SK-N-SH (cell line): ENCODE data around the gene SURF6. TPM values are rescaled to one million over a fixed set of nuclear protein-coding genes. Genes with fewer than 3 reads are reported as not detected.

Experiments
- CTCF ChIA-PET: fragments of 300-600, 350-600 bp; formaldehyde crosslinking; extraction: SDS; loops from one replicate; lab custom pipeline; 2021; lab: Yijun Ruan, JAX
- POLR2A ChIA-PET: fragments of 350-600 bp; sonication (Branson Sonifier 250); formaldehyde crosslinking; extraction: SDS; loops from one replicate; lab custom pipeline; 2020; ENCODE audit warnings: antibody characterized with exemption, inconsistent platforms; lab: Yijun Ruan, JAX
- DNase-seq: peaks from one replicate; pipeline ENCODE4 v3.0.0; 2012
- H2AFZ ChIP-seq: fragments of 200-600 bp; sonication (generic); 2 replicates; pipeline ENCODE4 v1.8.1; 2016; ENCODE audit warnings: antibody characterized with exemption, mild to moderate bottlenecking, low read depth
- H3F3A ChIP-seq: fragments of 200-600 bp; sonication (generic); replicated peaks from 2 replicates; pipeline ENCODE3; 2016; ENCODE audit warnings: antibody characterized with exemption, mild to moderate bottlenecking; ENCODE audit not compliant: insufficient read depth
- H3K27ac ChIP-seq, 2 experiments: fragments of 200-500 bp in 1 of 2; fragments of 200-600 bp in 1 of 2; sonication (Bioruptor generic) in 1 of 2; sonication (generic), shearing (Covaris generic) in 1 of 2; 2 replicates each; pipeline versions ENCODE4 v1.5.1 to v1.6.1; 2014 to 2016; ENCODE audit warnings: low read depth in 2 of 2, inconsistent platforms in 1 of 2, low read length in 1 of 2, mild to moderate bottlenecking in 1 of 2, mixed read lengths in 1 of 2
- H3K27me3 ChIP-seq: fragments of 200-600 bp; sonication (generic), shearing (Covaris generic); 2 replicates; pipeline ENCODE4 v1.6.1; 2016; ENCODE audit warnings: mixed run types; ENCODE audit not compliant: insufficient read depth
- H3K36me3 ChIP-seq, 2 experiments: fragments of 200-500 bp in 1 of 2; fragments of 200-600 bp in 1 of 2; sonication (Bioruptor generic) in 1 of 2; sonication (generic) in 1 of 2; replicated peaks in 1 of 2; 2 replicates each; pipeline versions ENCODE3 to v1.5.1; 2014 to 2016; ENCODE audit warnings: low read length in 1 of 2, mild to moderate bottlenecking in 1 of 2; ENCODE audit not compliant: insufficient read depth in 2 of 2, control insufficient read depth in 1 of 2
- H3K4me1 ChIP-seq, 2 experiments: fragments of 200-500 bp in 1 of 2; fragments of 200-600 bp in 1 of 2; sonication (Bioruptor generic) in 1 of 2; sonication (generic), shearing (Covaris generic) in 1 of 2; 2 replicates each; pipeline versions ENCODE4 v1.5.1 to v1.6.1; 2014 to 2016; ENCODE audit warnings: low read depth in 1 of 2, low read length in 1 of 2, mixed run types in 1 of 2; ENCODE audit not compliant: insufficient read depth in 2 of 2, control insufficient read depth in 1 of 2
- H3K4me2 ChIP-seq: fragments of 200-600 bp; sonication (generic), shearing (Covaris generic); 2 replicates; pipeline ENCODE4 v1.6.1; 2017; ENCODE audit warnings: mixed run types
- H3K4me3 ChIP-seq, 2 experiments: fragments of 200-500 bp in 1 of 2; fragments of 200-600 bp in 1 of 2; sonication (Bioruptor generic) in 1 of 2; sonication (generic), shearing (Covaris generic) in 1 of 2; 2 replicates each; pipeline versions ENCODE4 v1.5.1 to v1.8.1; 2014 to 2016; ENCODE audit warnings: low read depth in 2 of 2, inconsistent platforms in 1 of 2, low read length in 1 of 2, mild to moderate bottlenecking in 1 of 2, mixed read lengths in 1 of 2, moderate library complexity in 1 of 2
- H3K79me2 ChIP-seq: fragments of 200-600 bp; sonication (generic); 2 replicates; pipeline ENCODE4 v1.8.1; 2017; ENCODE audit warnings: mild to moderate bottlenecking; ENCODE audit not compliant: insufficient read depth
- H3K9ac ChIP-seq: fragments of 200-600 bp; sonication (generic); 2 replicates; pipeline ENCODE4 v1.6.1; 2017; ENCODE audit warnings: mixed run types
- H3K9me2 ChIP-seq: fragments of 200-600 bp; sonication (generic); 2 replicates; pipeline ENCODE4 v1.6.1; 2017; ENCODE audit warnings: mixed run types
- H3K9me3 ChIP-seq: fragments of 200-600 bp; sonication (generic); 2 replicates; pipeline ENCODE4 v1.6.1; 2017; ENCODE audit warnings: mixed run types, mild to moderate bottlenecking, moderate library complexity
- H4K20me1 ChIP-seq: fragments of 200-600 bp; sonication (generic); 2 replicates; pipeline ENCODE4 v1.6.1; 2017; ENCODE audit warnings: mild to moderate bottlenecking, mixed run types; ENCODE audit not compliant: insufficient read depth
- FOXM1 ChIP-seq: IDR thresholded peaks from 2 replicates; pipeline ENCODE4 v1.4.0; 2012; ENCODE audit warnings: low read depth, mild to moderate bottlenecking
- GATA2 ChIP-seq: sonication (generic); formaldehyde crosslinking; IDR thresholded peaks from 2 replicates; pipeline ENCODE4 v1.5.0; 2020; ENCODE audit warnings: mild to moderate bottlenecking, missing genetic modification reagents
- MXI1 ChIP-seq: IDR thresholded peaks from 2 replicates; pipeline ENCODE4 v1.6.1; 2012; ENCODE audit warnings: mild to moderate bottlenecking, low read depth, low read length, improper control_type of control experiment
- NFIC ChIP-seq: IDR thresholded peaks from 2 replicates; pipeline ENCODE4 v1.4.0; 2012; ENCODE audit warnings: borderline replicate concordance
- PBX3 ChIP-seq: IDR thresholded peaks from 2 replicates; pipeline ENCODE4; 2012
- RAD21 ChIP-seq: IDR thresholded peaks from 2 replicates; pipeline ENCODE4 v1.6.1; 2012; ENCODE audit warnings: mild to moderate bottlenecking, low read length
- RFX5 ChIP-seq: IDR thresholded peaks from 2 replicates; pipeline ENCODE4 v1.6.1; 2012; ENCODE audit warnings: mild to moderate bottlenecking, improper control_type of control experiment, low read length
- SMC3 ChIP-seq: IDR thresholded peaks from 2 replicates; pipeline ENCODE4 v1.6.1; 2012; ENCODE audit warnings: low read depth, low read length, improper control_type of control experiment
- TEAD4 ChIP-seq: IDR thresholded peaks from 2 replicates; pipeline ENCODE4 v1.4.0; 2012; ENCODE audit warnings: mild to moderate bottlenecking, borderline replicate concordance; ENCODE audit not compliant: insufficient read depth
- YY1 ChIP-seq: IDR thresholded peaks from 2 replicates; pipeline ENCODE4 v1.4.0; 2012; ENCODE audit warnings: low read depth, mild to moderate bottlenecking
- WGBS: methylation state at CpG from one replicate; pipeline ENCODE4 v1.1.6; 2017; ENCODE audit warnings: low lambda C conversion rate; 5-methylcytosine and 5-hydroxymethylcytosine counted together
- polyA plus RNA-seq, 3 experiments: library from polyadenylated mRNA; depleted of rRNA; stranded (reverse); fragments of >200 nt; gene quantifications; 2 replicates each; pipeline ENCODE4 v1.2.3, GENCODE V29; 2012
- TF ChIP-seq, protein P1 (sequence below): IDR thresholded peaks from 2 replicates; pipeline ENCODE4 v1.4.0; 2012; ENCODE audit warnings: low read depth
- TF ChIP-seq, protein P2 (sequence below): IDR thresholded peaks from 2 replicates; pipeline ENCODE4 v1.4.0; 2012; ENCODE audit warnings: low read depth, borderline replicate concordance

The SURF6 gene
- polyA plus RNA-seq, 1 of the 3 experiments (the other 2 are of a cell fraction), result 44.5 TPM

- Histone ChIP-seq H3K27me3 (peaks cover 10% of the 10 kb centered on the region; the same call in 1 of the 2 replicates), H3K27ac (no peak overlapping the region), H3K79me2 (no peaks in the 10 kb centered on the region), H3K9ac (no peak overlapping the region), H3F3A (no peaks in the 10 kb centered on the region), H3K4me2 (no peak overlapping the region), H3K4me3 (no peak overlapping the region), H3K4me1 (no peaks in the 10 kb centered on the region), H2AFZ (no peak overlapping the region), H3K9me2 (no peaks in the 10 kb centered on the region), H3K36me3 (no peaks in the 10 kb centered on the region), H4K20me1 (no peaks in the 10 kb centered on the region), H3K9me3 (no peaks in the 10 kb centered on the region)
- 76% methylated on average over 23 of the region's 23 CpGs for WGBS
- no peak for DNase-seq
- POLR2A ChIA-PET, result interaction anchor here (0.6 kb wide), 1 partner anchor 18 kb away, joined by 3 read pairs; no protein-coding TSS in a partner anchor
- CTCF ChIA-PET, result no interaction called here
- TF ChIP-seq PBX3 (no peak), RFX5 (no peak), MXI1 (no peak)
- TF ChIP-seq, protein P1, sequence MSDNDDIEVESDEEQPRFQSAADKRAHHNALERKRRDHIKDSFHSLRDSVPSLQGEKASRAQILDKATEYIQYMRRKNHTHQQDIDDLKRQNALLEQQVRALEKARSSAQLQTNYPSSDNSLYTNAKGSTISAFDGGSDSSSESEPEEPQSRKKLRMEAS, result no peak
These were observed 30.3 kb downstream of the SURF6 start for GRCh38 chr9:133305731-133306130.

DNA sequence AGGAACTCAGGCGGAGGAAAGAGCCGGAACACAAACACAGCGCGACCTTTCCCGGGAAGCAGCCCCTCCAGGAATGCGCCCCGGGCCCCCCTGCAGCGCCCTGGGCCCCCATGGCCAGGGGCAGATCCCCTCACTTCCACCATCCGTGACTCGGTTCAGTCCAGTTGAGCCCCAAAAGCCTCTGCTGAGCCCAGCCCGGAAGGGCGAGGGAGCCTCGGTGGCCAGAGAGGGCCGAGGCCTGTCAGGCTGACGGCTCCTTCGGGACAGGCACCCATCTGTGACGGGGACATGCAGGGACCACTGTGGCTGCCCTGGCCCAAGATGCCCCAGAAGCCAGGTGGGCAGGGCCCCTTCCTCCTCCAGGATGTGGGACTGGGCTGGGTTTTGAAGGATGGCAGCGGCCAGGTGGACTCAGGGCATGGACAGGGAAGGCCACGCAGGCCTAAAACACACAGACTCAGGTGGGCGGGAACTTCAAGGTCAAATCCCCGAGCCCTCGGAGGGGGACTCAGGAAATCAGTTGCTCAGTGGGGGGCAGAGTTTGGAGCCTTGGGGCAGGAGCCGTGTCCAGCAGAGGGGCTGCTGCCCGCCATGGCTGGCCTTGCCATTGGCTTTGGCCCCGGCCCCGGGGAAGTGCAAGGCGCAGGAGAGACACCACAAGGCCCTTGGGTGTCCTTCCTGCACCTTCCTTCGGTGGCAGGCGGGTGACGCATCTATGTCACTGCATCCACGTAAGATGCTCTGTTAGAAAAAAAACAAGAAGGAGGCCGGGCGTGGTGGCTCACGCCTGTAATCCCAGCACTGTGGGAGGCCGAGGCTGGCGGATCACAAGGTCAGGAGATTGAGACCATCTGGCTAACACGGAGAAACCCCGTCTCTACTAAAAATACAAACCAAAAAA lies 31.3 kb downstream of the SURF6 start:
- Histone ChIP-seq H3K9ac (no peak overlapping the region), H3K4me1 (no peaks in the 10 kb centered on the region)
- CTCF ChIA-PET, result no interaction called here
- 82% methylated on average over 32 of the region's 38 CpGs for WGBS
- POLR2A ChIA-PET, result no interaction called here
- DNase-seq, result no peak
- TF ChIP-seq, protein P2, sequence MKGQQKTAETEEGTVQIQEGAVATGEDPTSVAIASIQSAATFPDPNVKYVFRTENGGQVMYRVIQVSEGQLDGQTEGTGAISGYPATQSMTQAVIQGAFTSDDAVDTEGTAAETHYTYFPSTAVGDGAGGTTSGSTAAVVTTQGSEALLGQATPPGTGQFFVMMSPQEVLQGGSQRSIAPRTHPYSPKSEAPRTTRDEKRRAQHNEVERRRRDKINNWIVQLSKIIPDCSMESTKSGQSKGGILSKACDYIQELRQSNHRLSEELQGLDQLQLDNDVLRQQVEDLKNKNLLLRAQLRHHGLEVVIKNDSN, result no peak
- TF ChIP-seq RFX5, result no peak
- no peak for TF ChIP-seq SMC3
- TF ChIP-seq, all 33 proteins: peak for 0
- no peak overlapping the region for H2AFZ ChIP-seq
- no peaks in the 10 kb centered on the region for H3K36me3 ChIP-seq
- no peaks in the 10 kb centered on the region for H4K20me1 ChIP-seq
- no peak overlapping the region for H3K4me2 ChIP-seq
- no peaks in the 10 kb centered on the region for H3K79me2 ChIP-seq
- no peak overlapping the region for H3K4me3 ChIP-seq
- H3K9me3 ChIP-seq, result no peaks in the 10 kb centered on the region
- H3F3A ChIP-seq, result no peaks in the 10 kb centered on the region
- H3K9me2 ChIP-seq, result no peaks in the 10 kb centered on the region
- peaks cover 13% of the 10 kb centered on the region; the same call in 1 of the 2 replicates for H3K27me3 ChIP-seq
- no peak overlapping the region for H3K27ac ChIP-seq

GRCh38 chr9:133304158-133304470 lies 31.9 kb downstream of the SURF6 start:
- no peak for DNase-seq
- no peak overlapping the region for H3K4me2 ChIP-seq
- TF ChIP-seq FOXM1 (no peak), NFIC (no peak), GATA2 (no peak), YY1 (no peak), TEAD4 (no peak), SMC3 (no peak), PBX3 (no peak), RAD21 (no peak)
- TF ChIP-seq, protein P2, result no peak
- no peak overlapping the region for H3K9ac ChIP-seq
- H3K27ac ChIP-seq, result no peak overlapping the region
- H3K27me3 ChIP-seq, result peaks cover 13% of the 10 kb centered on the region; the same call in 1 of the 2 replicates
- H3F3A ChIP-seq, result no peaks in the 10 kb centered on the region
- no peaks in the 10 kb centered on the region for H3K9me2 ChIP-seq
- WGBS, result 41% methylated on average over 6 of the region's 13 CpGs
- H3K36me3 ChIP-seq, result no peaks in the 10 kb centered on the region
- ChIA-PET CTCF (no interaction called here), POLR2A (no interaction called here)
- H3K79me2 ChIP-seq, result no peaks in the 10 kb centered on the region
- H2AFZ ChIP-seq, result no peak overlapping the region
- H4K20me1 ChIP-seq, result no peaks in the 10 kb centered on the region
- no peak overlapping the region for H3K4me3 ChIP-seq
- no peaks in the 10 kb centered on the region for H3K4me1 ChIP-seq
- no peaks in the 10 kb centered on the region for H3K9me3 ChIP-seq
